ENCODE results near the gene OSER1.

OSER1 gene

DNA sequence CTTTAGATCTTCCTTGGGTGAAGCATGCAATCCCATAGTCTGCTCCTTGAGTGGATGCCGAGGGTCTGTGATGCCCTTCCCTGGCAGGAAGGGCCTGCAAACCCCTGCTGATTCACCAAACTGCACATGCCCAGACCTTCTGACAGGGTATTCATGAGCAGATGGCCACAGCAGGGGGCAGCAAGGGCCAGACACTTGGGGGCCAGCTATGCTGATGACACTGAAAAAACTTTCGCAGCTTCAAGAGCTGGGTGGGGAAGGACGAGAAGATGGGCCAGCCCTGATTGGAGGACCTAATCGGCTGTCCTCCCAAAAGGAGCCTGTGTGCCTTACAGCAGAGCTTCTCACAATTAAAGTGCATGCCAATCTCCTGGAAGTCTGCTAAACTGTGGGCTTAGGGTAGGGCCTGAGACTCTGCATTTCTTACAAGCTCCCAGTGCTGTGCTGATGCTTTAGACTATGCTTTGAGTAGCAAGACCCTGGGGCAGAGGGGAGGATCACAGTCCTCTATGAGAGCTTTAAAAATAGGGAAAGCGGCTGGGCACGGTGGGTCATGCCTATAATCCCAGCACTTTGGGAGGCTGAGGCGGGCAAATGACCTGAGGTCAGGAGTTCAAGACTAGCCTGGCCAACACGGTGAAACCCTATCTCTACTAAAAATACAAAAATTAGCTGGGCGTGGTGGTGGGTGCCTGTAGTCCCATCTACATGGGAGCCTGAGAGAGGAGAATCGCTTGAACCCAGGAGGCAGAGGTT, 21.3 kb upstream of the OSER1 start:
- H3K36me3 ChIP-seq = no peaks in the 10 kb centered on the region
- no peak for TF ChIP-seq Cebpa-rat (IDR thresholded peaks at IDR 0.05)
- no peaks in the 10 kb centered on the region for H3K9me3 ChIP-seq (replicated peaks in 1 of 11)
- no peak overlapping the region for H3K9ac ChIP-seq
- no peak overlapping the region for H3K4me3 ChIP-seq
- no peaks in the 10 kb centered on the region; a peak in 1 of 20 replicates for H3K4me1 ChIP-seq
- no peak overlapping the region for H3K4me2 ChIP-seq
- no peak overlapping the region for H3K27ac ChIP-seq
- no peaks in the 10 kb centered on the region; a peak in 1 of 22 replicates for H4K20me1 ChIP-seq
- no peaks in the 10 kb centered on the region for H3K27me3 ChIP-seq

DNA sequence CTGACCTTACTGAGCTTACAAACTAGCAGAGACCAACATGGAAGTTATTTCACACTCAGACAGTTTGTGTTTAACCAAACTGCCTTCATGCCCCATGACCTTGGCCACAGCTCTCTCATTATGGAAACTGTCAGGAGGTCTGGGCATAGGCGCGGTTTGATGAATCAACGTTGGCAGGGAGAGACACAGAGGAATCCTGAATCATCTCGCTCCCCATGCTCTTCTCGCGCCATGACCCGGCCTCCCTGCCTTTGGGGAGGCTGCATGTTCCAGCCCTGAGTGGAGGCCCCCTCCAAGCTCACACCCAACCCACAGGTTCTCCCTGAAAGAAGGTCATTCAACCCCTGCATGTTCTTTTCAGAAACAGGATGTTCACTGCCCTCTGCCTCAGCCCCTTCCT, 20.6 kb upstream of the OSER1 start:
- Histone ChIP-seq H3K27me3 (no peaks in the 10 kb centered on the region), H3K9ac (no peak overlapping the region), H3K4me2 (no peak overlapping the region), H3K9me3 (replicated peaks in 1 of 11) (no peaks in the 10 kb centered on the region), H3K4me3 (no peak overlapping the region), H4K20me1 (no peaks in the 10 kb centered on the region; a peak in 1 of 22 replicates), H3K4me1 (peaks cover 0 to 1% (median 0%) of the 10 kb centered on the region in 10 experiments; a peak in 2 of 20 replicates), H3K36me3 (no peaks in the 10 kb centered on the region), H3K27ac (no peak overlapping the region)
- no peak for TF ChIP-seq Cebpa-rat (IDR thresholded peaks at IDR 0.05)

DNA sequence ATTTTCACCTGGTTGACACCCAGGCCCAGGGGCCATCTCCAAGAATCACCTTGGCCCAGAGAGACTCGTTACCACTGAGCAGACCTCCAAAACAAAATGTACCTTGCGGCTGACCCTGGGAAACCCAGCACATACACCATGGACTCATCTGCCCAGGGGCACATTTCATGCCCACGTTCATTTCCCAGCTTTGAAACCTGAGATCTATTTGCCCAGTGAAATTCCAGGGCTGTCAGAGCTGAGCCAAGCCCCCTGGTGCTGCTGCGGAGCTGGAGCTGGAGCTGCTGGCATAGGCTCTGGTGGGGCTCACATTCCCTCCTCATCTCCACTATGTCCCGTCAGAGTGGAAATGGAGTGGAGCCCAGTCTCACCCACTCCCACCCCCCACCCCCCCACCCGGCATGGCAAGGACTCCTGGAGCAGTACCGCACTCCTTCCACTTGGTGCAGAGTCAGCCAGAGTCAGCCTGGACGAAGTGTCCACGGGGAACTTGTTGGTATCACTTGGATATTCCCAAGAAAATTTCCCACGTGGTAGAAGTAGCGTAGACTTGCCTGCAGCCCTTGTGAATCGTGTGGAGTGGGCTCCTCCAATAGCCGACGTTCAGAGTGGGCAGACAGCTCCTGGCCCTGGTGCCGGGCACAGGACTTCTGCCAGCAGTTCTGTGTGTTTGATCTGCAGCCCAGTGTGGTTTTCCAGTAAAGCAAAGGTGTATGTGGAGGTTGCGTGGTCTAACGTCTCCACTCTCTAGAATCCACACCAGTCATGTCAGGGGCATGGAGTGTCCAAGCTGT, 18.1 kb upstream of the OSER1 start:
- Histone ChIP-seq H3K36me3 (no peaks in the 10 kb centered on the region), H3K4me1 (peaks cover 0 to 4% (median 0%) of the 10 kb centered on the region in 10 experiments; a peak in 1 of 20 replicates), H4K20me1 (no peaks in the 10 kb centered on the region; a peak in 1 of 22 replicates), H3K9me3 (replicated peaks in 1 of 11) (no peaks in the 10 kb centered on the region), H3K9ac (no peak overlapping the region), H3K27ac (no peak overlapping the region), H3K4me2 (no peak overlapping the region), H3K4me3 (no peak overlapping the region), H3K27me3 (no peaks in the 10 kb centered on the region)
- TF ChIP-seq Cebpa-rat (IDR thresholded peaks at IDR 0.05) = no peak

DNA sequence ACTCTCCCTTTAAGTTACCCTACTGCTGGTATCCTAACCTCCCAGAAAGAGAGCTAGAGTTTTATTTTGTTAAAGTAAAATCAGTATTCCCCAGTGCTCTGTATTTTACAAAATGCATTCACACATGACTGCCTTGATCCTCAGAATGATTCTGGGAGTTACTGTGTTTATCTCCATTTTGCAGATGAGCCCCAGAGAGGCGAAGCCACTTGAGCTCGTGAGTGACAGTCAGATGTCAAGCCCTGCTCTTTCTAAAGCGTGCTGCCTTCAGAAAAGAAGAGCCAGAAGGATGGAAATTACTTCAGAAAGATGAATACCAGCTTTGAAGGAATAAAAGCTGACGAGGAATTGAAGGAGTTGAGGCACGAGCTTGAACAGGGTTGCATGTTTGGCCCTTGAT, 14.1 kb upstream of the OSER1 start:
- peaks cover 0 to 5% (median 0%) of the 10 kb centered on the region in 10 experiments; a peak in 3 of 20 replicates for H3K4me1 ChIP-seq
- TF ChIP-seq Cebpa-rat (IDR thresholded peaks at IDR 0.05) = no peak
- H4K20me1 ChIP-seq = no peaks in the 10 kb centered on the region; a peak in 1 of 22 replicates
- no peaks in the 10 kb centered on the region for H3K36me3 ChIP-seq
- H3K9me3 ChIP-seq (replicated peaks in 1 of 11) = no peaks in the 10 kb centered on the region
- H3K9ac ChIP-seq = no peak overlapping the region
- H3K27me3 ChIP-seq = no peaks in the 10 kb centered on the region
- H3K4me2 ChIP-seq = no peak overlapping the region
- no peak overlapping the region for H3K27ac ChIP-seq
- H3K4me3 ChIP-seq = no peak overlapping the region

DNA sequence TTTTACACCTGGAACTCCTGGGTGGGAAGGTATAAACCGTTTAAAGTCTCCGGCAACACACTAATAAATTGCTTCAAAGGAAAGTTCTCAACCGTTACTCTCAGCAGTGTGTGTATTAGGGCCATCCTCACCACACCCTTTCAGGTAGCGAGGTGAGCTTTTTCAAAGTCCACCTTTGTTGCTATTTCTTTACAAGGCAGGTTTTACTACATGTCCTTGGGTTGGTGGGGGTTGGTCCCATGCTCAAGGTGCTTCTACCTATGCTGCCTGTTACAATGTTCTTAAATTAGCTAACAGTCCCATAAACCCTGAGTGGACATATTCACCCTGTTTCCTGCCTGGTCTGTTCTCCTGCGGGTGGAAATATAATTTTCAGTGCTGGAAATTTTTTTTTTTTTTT, 13.2 kb upstream of the OSER1 start:
- no peak overlapping the region for H3K27ac ChIP-seq
- H3K36me3 ChIP-seq = no peaks in the 10 kb centered on the region
- no peaks in the 10 kb centered on the region for H3K27me3 ChIP-seq
- H3K4me3 ChIP-seq = no peak overlapping the region
- no peaks in the 10 kb centered on the region for H3K9me3 ChIP-seq (replicated peaks in 1 of 11)
- no peaks in the 10 kb centered on the region for H4K20me1 ChIP-seq
- peaks cover 0 to 11% (median 7%) of the 10 kb centered on the region in 10 experiments; a peak in 15 of 20 replicates for H3K4me1 ChIP-seq
- no peak for TF ChIP-seq Cebpa-rat (IDR thresholded peaks at IDR 0.05)
- no peak overlapping the region for H3K9ac ChIP-seq
- H3K4me2 ChIP-seq = no peak overlapping the region

DNA sequence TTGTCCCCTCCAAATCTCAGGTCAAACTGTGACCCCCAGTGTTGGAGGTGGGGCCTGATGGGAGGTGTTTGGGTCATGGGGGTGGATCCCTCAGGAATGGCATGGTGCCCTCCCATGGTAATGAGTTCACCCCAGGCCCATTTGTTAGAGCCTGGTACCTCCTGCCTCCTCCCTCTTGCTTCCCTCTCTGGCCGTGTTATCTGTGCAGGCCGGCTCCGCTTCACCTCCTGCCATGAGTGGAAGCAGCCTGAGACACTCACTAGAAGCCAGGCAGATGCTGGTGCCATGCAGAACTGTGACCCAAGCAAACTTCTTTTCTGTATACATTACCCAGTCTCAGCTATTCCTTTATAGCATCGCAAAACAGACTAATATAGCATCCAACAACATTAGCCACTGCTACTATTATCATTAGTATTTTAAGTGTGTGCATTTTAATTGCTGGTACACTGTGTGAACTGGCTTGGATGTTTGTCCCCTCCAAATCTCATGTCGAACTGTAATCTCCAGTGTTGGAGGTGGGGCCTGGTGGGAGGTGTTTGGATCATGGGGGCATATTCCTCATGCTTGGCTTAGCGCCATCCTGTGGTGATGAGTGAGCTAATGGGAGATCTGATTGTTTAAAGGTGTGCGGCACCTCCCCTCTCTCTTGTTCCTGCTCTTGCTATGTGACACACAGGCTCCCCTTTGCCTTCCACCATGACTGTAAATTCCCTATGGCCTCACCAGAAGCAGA, 12.2 kb upstream of the OSER1 start:
- no peak overlapping the region for H3K9ac ChIP-seq
- no peaks in the 10 kb centered on the region for H3K36me3 ChIP-seq
- H3K4me1 ChIP-seq = peaks cover 8 to 20% (median 16%) of the 10 kb centered on the region in 10 experiments
- TF ChIP-seq Cebpa-rat (IDR thresholded peaks at IDR 0.05) = no peak
- no peaks in the 10 kb centered on the region for H4K20me1 ChIP-seq
- H3K4me3 ChIP-seq = no peak overlapping the region
- no peak overlapping the region for H3K27ac ChIP-seq
- no peaks in the 10 kb centered on the region for H3K27me3 ChIP-seq
- no peaks in the 10 kb centered on the region for H3K9me3 ChIP-seq (replicated peaks in 1 of 11)
- no peak overlapping the region for H3K4me2 ChIP-seq

DNA sequence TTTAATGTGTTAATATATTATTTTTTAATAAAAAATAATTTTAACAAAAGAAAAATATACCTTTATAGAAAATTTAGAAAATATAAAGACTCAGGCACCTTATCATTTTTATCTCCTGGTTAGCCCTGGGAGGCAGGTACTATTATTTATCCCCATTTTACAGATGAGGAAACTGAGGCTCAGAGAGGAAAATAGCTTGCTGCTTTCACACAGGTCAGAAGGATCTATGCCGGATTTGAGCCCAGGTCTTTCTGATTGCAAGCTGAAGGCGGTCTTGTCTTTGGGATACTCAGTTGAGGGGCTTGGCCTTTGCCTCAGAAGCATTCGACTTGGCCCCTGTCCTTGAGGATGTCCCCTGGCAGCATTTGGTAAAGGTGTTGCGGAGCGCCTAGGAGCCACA, 11.5 kb upstream of the OSER1 start:
- H3K4me3 ChIP-seq = no peak overlapping the region
- no peak for TF ChIP-seq Cebpa-rat (IDR thresholded peaks at IDR 0.05)
- H3K27ac ChIP-seq = no peak overlapping the region
- H3K4me1 ChIP-seq = peaks cover 11 to 25% (median 20%) of the 10 kb centered on the region in 10 experiments
- H3K27me3 ChIP-seq = no peaks in the 10 kb centered on the region
- no peaks in the 10 kb centered on the region for H3K9me3 ChIP-seq (replicated peaks in 1 of 11)
- H3K9ac ChIP-seq = no peak overlapping the region
- no peak overlapping the region for H3K4me2 ChIP-seq
- no peaks in the 10 kb centered on the region for H4K20me1 ChIP-seq
- no peaks in the 10 kb centered on the region for H3K36me3 ChIP-seq

DNA sequence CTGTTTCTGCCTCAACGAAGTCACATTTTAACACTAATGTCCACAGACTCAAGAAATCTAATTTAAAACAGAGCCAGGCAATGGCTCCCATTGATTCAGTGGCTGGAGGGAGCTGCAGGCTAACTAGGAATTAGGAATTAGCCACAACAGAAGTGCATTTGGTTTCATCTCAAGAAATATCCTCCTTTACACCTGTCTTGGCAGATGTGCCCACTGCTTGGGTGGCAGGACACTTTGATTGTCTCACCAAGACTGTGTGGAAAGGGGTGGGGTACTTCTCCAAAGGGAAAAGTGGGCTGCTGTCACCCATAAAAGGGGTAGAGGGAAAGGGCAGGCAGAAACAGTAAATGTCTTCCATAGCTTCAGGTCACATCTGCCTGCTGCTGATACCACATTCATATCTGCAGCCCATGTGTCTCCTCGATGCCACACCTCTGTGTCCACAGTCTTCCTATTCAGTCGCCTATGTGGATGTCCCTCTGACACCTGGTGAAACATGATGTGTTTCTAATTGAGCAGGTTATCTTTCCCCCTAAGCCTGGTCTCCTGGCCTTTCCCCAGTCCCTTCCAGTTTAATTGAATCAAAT, 10.9 kb upstream of the OSER1 start:
- H3K27me3 ChIP-seq = no peaks in the 10 kb centered on the region
- TF ChIP-seq Cebpa-rat (IDR thresholded peaks at IDR 0.05) = no peak

DNA sequence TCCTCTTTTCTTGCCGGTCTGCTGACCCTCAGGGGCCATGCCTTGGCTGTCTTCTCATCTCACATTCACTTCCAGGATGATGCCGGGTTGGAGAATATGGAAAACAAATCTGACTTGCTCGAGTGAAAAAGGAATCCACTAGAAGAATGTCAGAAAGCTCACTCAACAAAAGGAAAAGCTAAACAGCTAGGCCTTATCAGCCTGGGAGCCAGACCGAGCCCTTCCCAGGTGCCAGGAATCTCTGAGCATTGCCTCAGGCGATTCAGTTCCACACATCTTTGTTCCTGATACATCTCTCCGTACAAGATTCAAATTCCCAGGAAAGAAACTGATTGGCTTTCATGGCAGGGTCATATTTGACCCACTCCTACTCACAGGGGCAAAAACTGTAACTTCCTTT, 9.2 kb upstream of the OSER1 start:
- Histone ChIP-seq H3K27me3 (no peaks in the 10 kb centered on the region), H3K36me3 (no peaks in the 10 kb centered on the region), H3K4me3 (no peak overlapping the region), H4K20me1 (no peaks in the 10 kb centered on the region), H3K9ac (peak overlapping the region in 2 of 11 experiments; percentile 19 to 43; a peak in 2 of 22 replicates), H3K4me2 (no peak overlapping the region), H3K9me3 (replicated peaks in 1 of 11) (no peaks in the 10 kb centered on the region), H3K4me1 (peaks cover 11 to 25% (median 21%) of the 10 kb centered on the region in 10 experiments), H3K27ac (no peak overlapping the region)
- TF ChIP-seq Cebpa-rat (IDR thresholded peaks at IDR 0.05) = no peak

More for the DNA sequence above, 10.9 kb upstream of the OSER1 start:
- H3K9ac ChIP-seq = no peak overlapping the region
- no peaks in the 10 kb centered on the region for H3K9me3 ChIP-seq (replicated peaks in 1 of 11)
- H3K27ac ChIP-seq = no peak overlapping the region
- H3K4me1 ChIP-seq = peaks cover 11 to 25% (median 20%) of the 10 kb centered on the region in 10 experiments
- H3K4me2 ChIP-seq = no peak overlapping the region
- no peaks in the 10 kb centered on the region for H4K20me1 ChIP-seq
- H3K4me3 ChIP-seq = no peak overlapping the region
- no peaks in the 10 kb centered on the region for H3K36me3 ChIP-seq
